GM12891 (cell line): ENCODE data around the gene MBD3L4.

Experiments
- DNase-seq: peaks from one replicate; pipeline ENCODE4 v3.0.0; 2011; ENCODE audit warnings: low spot score; ENCODE audit not compliant: insufficient read length
- FAIRE-seq: peaks from 2 replicates; lab custom pipeline; 2011; peaks lifted over from hg19 to GRCh38; lab: Jason Lieb, UNC
- PAX5 ChIP-seq: IDR thresholded peaks from 2 replicates; pipeline ENCODE4 v1.6.1; 2011; ENCODE audit warnings: low read length, moderate library complexity, mild to moderate bottlenecking; ENCODE audit not compliant: insufficient read depth, severe bottlenecking
- POLR2A ChIP-seq: IDR thresholded peaks from 2 replicates; pipeline ENCODE4 v1.6.1; 2011; ENCODE audit warnings: low read depth, low read length, control low read depth
- POLR2AphosphoS5 ChIP-seq: IDR thresholded peaks from 2 replicates; pipeline ENCODE4 v1.6.1; 2011; ENCODE audit warnings: low read depth, low read length, control low read depth
- POU2F2 ChIP-seq: IDR thresholded peaks from 2 replicates; pipeline ENCODE4 v1.6.1; 2011; ENCODE audit warnings: low read depth, mild to moderate bottlenecking, control low read depth, low read length, moderate library complexity
- SPI1 ChIP-seq: IDR thresholded peaks from 2 replicates; pipeline ENCODE4 v1.6.1; 2011; ENCODE audit warnings: low read depth, low read length, control low read depth
- TAF1 ChIP-seq: IDR thresholded peaks from 2 replicates; pipeline ENCODE4 v1.6.1; 2011; ENCODE audit warnings: low read depth, low read length, control low read depth

Gene MBD3L4

GRCh38 chr19:6997679-6998445, 42.1 kb downstream of the MBD3L4 start:
- no peak for FAIRE-seq
- no peak for TF ChIP-seq POLR2AphosphoS5
- TF ChIP-seq TAF1: no peak
- no peak for TF ChIP-seq SPI1
- TF ChIP-seq POLR2A: no peak
- TF ChIP-seq POU2F2: no peak
- no peak for TF ChIP-seq PAX5
- no peak for DNase-seq

- FAIRE-seq (no peak), DNase-seq (no peak)
- TF ChIP-seq SPI1 (no peak), POLR2AphosphoS5 (no peak), POU2F2 (no peak), PAX5 (no peak), TAF1 (no peak), POLR2A (no peak)
Measured at GRCh38 chr19:6996810-6997209, 43.2 kb downstream of the MBD3L4 start.

- TF ChIP-seq POLR2AphosphoS5 (no peak), POLR2A (no peak), SPI1 (no peak), POU2F2 (no peak), PAX5 (no peak), TAF1 (no peak)
- peak; percentile 79 for FAIRE-seq
- no peak for DNase-seq
Measured at GRCh38 chr19:6995054-6995453, 44.9 kb downstream of the MBD3L4 start.

- no peak for TF ChIP-seq SPI1
- TF ChIP-seq POU2F2: no peak
- no peak for TF ChIP-seq POLR2A
- FAIRE-seq: no peak
- DNase-seq: no peak
Measured at GRCh38 chr19:6988257-6988656, 51.7 kb downstream of the MBD3L4 start.

GRCh38 chr19:6987850-6988249, 52.1 kb downstream of the MBD3L4 start:
- DNase-seq (no peak), FAIRE-seq (peak; percentile 89)
- TF ChIP-seq POLR2AphosphoS5: no peak
- peak; percentile 93 for TF ChIP-seq SPI1
